ENCODE data around the gene GPHB5. TPM values are rescaled to one million over a fixed set of nuclear protein-coding genes. Genes with fewer than 3 reads are reported as not detected.

GPHB5 gene
- total RNA-seq, 1 experiment from 2014 or later, result not detected

- BruUV-seq (replicated peaks), result no TSS peak
- Histone ChIP-seq H3K9me2 (ENCODE audit: insufficient read depth) (no peaks in the 10 kb centered on the region), H3K4me3 (replicated peaks in 1 of 2; ENCODE audit: low read depth in 1 of 2, low read length in 2 of 2) (no peak overlapping the region), H3K9me3 (ENCODE audit: control insufficient read depth in 1 of 2, insufficient read depth in 1 of 2, low read depth in 1 of 2, low read length in 2 of 2) (no peaks in the 10 kb centered on the region), H3K27me3 (ENCODE audit: insufficient read depth, low read length) (peaks cover 28% of the 10 kb centered on the region), H3K27ac (ENCODE audit: low read depth, low read length) (no peak overlapping the region), H3K79me2 (ENCODE audit: insufficient read depth, low read length) (no peaks in the 10 kb centered on the region), H4K20me1 (ENCODE audit: insufficient read depth) (no peaks in the 10 kb centered on the region), H2AFZ (ENCODE audit: low read depth, low read length, poor library complexity, severe bottlenecking) (no peak overlapping the region), H3K4me1 (ENCODE audit: control insufficient read depth in 1 of 2, insufficient read depth in 2 of 2, low read length in 2 of 2) (no peaks in the 10 kb centered on the region), H3K36me3 (ENCODE audit: control insufficient read depth in 1 of 2, insufficient read depth in 2 of 2, low read length in 2 of 2) (no peaks in the 10 kb centered on the region), H3K4me2 (ENCODE audit: low read length) (no peak overlapping the region), H3K9ac (ENCODE audit: low read length) (no peak overlapping the region)
- CTCF ChIA-PET, result no interaction called here
- RAD21 ChIA-PET (ENCODE audit: low non-redundant PET in 1 of 2, low total read pairs in 2 of 2, uncharacterized antibody in 2 of 2, unreplicated experiment in 2 of 2), result no interaction called here
- DNase-seq (ENCODE audit: low read depth, low spot score), result no peak
- TF ChIP-seq SP1 (IDR thresholded peaks at IDR 0.05; ENCODE audit: low read depth) (no peak), SIN3A (IDR thresholded peaks at IDR 0.05; ENCODE audit: low read depth) (no peak), CBX3 (IDR thresholded peaks at IDR 0.05; ENCODE audit: low read depth) (no peak), YY1 (IDR thresholded peaks at IDR 0.05; ENCODE audit: extremely low read depth, insufficient replicate concordance, low read depth, low read length) (no peak), EZH2 (IDR thresholded peaks at IDR 0.05) (no peak), ATF3 (IDR thresholded peaks at IDR 0.05) (no peak), EZH2phosphoT487 (IDR thresholded peaks at IDR 0.05; ENCODE audit: borderline replicate concordance) (no peak), POLR2A (IDR thresholded peaks at IDR 0.05; ENCODE audit: borderline replicate concordance, extremely low read depth, insufficient read depth, insufficient read length) (no peak), ZBTB33 (IDR thresholded peaks at IDR 0.05; ENCODE audit: extremely low read depth, insufficient replicate concordance, low read length) (no peak)
- no peak for ATAC-seq
- intact Hi-C loops (cut with micrococcal nuclease), result loop anchor here (10.0 kb wide), 1 partner anchor 1375 kb away; no protein-coding TSS in a partner anchor
- POLR2A ChIA-PET, result no interaction called here
These were observed 49.0 kb downstream of the GPHB5 start for GRCh38 chr14:63269561-63270225.
